OCI-M1 (cell line): ENCODE results near the gene MEI1.

ENCODE experiments used
- DNase-seq: peaks from one replicate; lab custom pipeline; 2025; lab: John Stamatoyannopoulos, UW

The MEI1 gene

GRCh38 chr22:41742918-41743317 lies 43.6 kb downstream of the MEI1 start:
- DNase-seq: no peak

- DNase-seq: no peak
These were observed 46.7 kb downstream of the MEI1 start for GRCh38 chr22:41745968-41746367.

- peak; percentile 89 for DNase-seq
These were observed 47.5 kb downstream of the MEI1 start for GRCh38 chr22:41746567-41747400.

GRCh38 chr22:41752011-41752970 lies 53.0 kb downstream of the MEI1 start:
- DNase-seq: no peak

GRCh38 chr22:41753984-41754383 lies 54.7 kb downstream of the MEI1 start:
- no peak for DNase-seq

- no peak for DNase-seq
These were observed 58.2 kb downstream of the MEI1 start for GRCh38 chr22:41757502-41757901.

- DNase-seq: no peak
These were observed 58.9 kb downstream of the MEI1 start for GRCh38 chr22:41758231-41758630.

- DNase-seq: peak; percentile 75
These were observed 63.9 kb downstream of the MEI1 start for GRCh38 chr22:41762980-41763779.

GRCh38 chr22:41766476-41766875 lies 67.2 kb downstream of the MEI1 start:
- no peak for DNase-seq

GRCh38 chr22:41768430-41768829 lies 69.1 kb downstream of the MEI1 start:
- peak; percentile 17 for DNase-seq

- DNase-seq: no peak
These were observed 71.6 kb downstream of the MEI1 start for GRCh38 chr22:41770715-41771468.

GRCh38 chr22:41772198-41772597 lies 72.9 kb downstream of the MEI1 start:
- no peak for DNase-seq

- no peak for DNase-seq
These were observed 73.3 kb downstream of the MEI1 start for GRCh38 chr22:41772645-41773044.

GRCh38 chr22:41775338-41775737 lies 76.0 kb downstream of the MEI1 start:
- no peak for DNase-seq

- no peak for DNase-seq
These were observed 76.7 kb downstream of the MEI1 start for GRCh38 chr22:41775976-41776375.

- DNase-seq: no peak
These were observed 77.1 kb downstream of the MEI1 start for GRCh38 chr22:41776381-41776780.

GRCh38 chr22:41777749-41778425 lies 78.6 kb downstream of the MEI1 start:
- DNase-seq: no peak

- DNase-seq: no peak
These were observed 80.7 kb downstream of the MEI1 start for GRCh38 chr22:41779929-41780505.

- DNase-seq: peak; percentile 26
These were observed 81.6 kb downstream of the MEI1 start for GRCh38 chr22:41780746-41781505.

GRCh38 chr22:41781507-41781906 lies 82.2 kb downstream of the MEI1 start:
- no peak for DNase-seq
